GM12873 (cell line): ENCODE data around the gene KCNJ6.

Experiments
- CTCF ChIP-seq: IDR thresholded peaks from 2 replicates; pipeline ENCODE4 v1.5.1; 2012; ENCODE audit warnings: low read depth, mild to moderate bottlenecking, moderate library complexity, low read length, control low read depth; ENCODE audit not compliant: insufficient read depth; ENCODE audit errors: missing control alignments

Gene KCNJ6

DNA sequence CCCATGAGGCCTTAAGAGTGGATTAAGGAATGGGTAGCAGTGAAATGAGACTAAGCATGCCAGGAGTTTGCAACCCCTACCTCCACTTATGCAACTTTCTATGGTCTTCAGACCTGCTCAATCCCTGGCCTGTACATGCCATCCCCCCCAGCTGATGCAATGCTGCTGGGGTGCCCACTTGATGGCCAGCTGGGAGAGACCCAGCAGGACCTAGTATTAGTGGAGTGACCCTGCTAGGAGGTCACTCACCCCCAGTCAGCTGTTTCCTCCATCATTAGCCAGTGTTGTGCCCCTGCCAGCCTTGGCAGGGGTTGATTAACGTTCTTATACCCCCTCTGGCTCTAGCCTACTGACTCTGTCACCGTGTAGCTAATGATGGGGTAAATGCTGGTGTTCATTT, 313.1 kb downstream of the KCNJ6 start:
- no peak for TF ChIP-seq CTCF

DNA sequence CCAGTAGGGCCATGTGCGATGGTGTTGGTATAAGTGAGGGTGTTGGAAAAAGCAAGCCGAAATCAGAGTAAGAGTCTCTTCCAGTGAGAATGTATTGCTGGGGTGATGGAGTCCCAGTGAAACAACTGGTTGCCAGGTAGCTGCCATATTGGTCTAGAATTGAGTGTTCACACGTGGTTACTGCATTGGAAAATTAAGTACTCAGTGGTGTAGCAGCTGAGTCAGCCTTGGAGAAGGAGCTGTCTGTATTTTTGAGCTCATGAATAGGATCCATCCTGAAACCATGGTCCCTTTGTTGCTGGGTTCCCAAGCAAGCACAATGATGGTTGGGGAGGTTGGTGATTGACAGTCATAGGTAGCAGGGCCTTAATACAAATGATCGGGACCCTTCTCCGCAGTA, 314.3 kb downstream of the KCNJ6 start:
- no peak for TF ChIP-seq CTCF

DNA sequence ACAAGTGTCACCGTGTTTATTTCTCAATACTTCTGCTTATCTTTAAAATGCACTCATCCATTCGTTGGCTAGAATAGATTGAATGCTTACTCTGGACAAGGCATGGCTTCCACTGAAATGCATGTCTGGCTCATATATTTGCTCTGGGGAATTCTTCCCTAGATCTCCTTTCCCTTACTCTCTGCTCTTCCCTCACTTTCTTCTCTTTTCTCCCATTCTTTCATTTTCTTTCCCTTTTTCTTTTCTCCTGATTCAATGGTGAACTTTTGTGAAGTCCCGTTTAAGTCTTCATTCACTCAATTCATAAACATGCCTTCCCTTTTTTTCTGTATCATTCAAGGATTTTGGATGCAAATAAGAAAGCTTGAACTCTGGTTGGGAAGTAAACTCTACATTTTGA, 315.2 kb downstream of the KCNJ6 start:
- TF ChIP-seq CTCF: no peak

GRCh38 chr21:37595944-37596343, 320.3 kb downstream of the KCNJ6 start:
- no peak for TF ChIP-seq CTCF

GRCh38 chr21:37594472-37594951, 321.7 kb downstream of the KCNJ6 start:
- no peak for TF ChIP-seq CTCF

GRCh38 chr21:37593740-37594471, 322.4 kb downstream of the KCNJ6 start:
- no peak for TF ChIP-seq CTCF

DNA sequence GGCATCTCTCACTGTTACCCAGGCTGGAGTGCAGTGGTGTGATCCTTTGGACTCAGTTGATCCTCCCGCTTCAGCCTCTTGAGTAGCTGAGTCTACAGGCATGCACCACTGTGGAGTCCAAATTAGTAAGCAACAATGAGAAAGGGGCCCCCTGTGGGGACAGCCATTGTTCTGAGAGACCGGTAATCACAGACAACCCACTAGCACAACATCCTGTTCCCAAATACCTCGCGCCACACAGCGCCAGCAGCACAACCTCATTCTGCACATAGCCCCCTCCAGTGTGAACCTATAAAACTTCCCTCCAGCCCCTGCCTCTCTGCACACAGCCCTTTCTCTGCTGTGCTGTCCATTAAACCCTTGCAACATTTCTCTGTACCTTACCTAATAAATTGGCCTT, 323.2 kb downstream of the KCNJ6 start:
- TF ChIP-seq CTCF: no peak
